ENCODE data around the gene MIEF1.
A peak's percentile ranks its signal among the peaks of the same experiment; 100 is the strongest.

MIEF1 gene

DNA sequence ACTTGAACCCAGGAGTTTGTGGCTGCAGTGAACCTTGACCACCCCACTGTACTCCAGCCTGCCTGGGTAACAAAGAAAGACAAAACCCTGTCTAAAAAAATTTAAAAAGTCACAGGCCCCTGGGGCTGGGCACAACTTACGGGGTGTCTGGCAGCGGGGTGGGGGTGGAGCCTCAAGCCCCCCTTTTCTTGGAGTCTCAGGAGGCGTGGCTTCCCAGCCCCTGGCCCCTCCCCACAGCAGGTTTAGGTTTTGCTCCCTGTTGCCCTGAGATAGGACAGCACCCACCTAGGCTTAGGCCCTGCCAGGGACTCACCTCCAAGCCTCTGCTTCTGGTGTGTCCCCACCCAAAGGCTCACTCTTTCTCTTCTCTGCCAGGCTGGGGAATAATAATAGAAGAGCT lies 22.8 kb upstream of the MIEF1 start:
- Histone ChIP-seq H3K27me3 (ENCODE audit: insufficient read depth, poor library complexity, severe bottlenecking) (no peaks in the 10 kb centered on the region), H3K27ac (replicated peaks) (no peak overlapping the region), H3K4me3 (replicated peaks; ENCODE audit: insufficient read depth, low read length) (no peak overlapping the region)
- DNase-seq (ENCODE audit: low read depth in 1 of 2, low spot score in 1 of 2), result no peak
- TF ChIP-seq GABPA (IDR thresholded peaks at IDR 0.05; ENCODE audit: low read depth), result no peak
- TF ChIP-seq, protein P1, sequence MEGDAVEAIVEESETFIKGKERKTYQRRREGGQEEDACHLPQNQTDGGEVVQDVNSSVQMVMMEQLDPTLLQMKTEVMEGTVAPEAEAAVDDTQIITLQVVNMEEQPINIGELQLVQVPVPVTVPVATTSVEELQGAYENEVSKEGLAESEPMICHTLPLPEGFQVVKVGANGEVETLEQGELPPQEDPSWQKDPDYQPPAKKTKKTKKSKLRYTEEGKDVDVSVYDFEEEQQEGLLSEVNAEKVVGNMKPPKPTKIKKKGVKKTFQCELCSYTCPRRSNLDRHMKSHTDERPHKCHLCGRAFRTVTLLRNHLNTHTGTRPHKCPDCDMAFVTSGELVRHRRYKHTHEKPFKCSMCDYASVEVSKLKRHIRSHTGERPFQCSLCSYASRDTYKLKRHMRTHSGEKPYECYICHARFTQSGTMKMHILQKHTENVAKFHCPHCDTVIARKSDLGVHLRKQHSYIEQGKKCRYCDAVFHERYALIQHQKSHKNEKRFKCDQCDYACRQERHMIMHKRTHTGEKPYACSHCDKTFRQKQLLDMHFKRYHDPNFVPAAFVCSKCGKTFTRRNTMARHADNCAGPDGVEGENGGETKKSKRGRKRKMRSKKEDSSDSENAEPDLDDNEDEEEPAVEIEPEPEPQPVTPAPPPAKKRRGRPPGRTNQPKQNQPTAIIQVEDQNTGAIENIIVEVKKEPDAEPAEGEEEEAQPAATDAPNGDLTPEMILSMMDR (IDR thresholded peaks at IDR 0.05; ENCODE audit: insufficient read depth, low read length), result no peak
- TF ChIP-seq SPI1 (IDR thresholded peaks at IDR 0.05; ENCODE audit: borderline replicate concordance, low read depth), result no peak
- TF ChIP-seq POLR2AphosphoS5 (IDR thresholded peaks at IDR 0.05; ENCODE audit: low read depth), result no peak
- TF ChIP-seq, protein P2, sequence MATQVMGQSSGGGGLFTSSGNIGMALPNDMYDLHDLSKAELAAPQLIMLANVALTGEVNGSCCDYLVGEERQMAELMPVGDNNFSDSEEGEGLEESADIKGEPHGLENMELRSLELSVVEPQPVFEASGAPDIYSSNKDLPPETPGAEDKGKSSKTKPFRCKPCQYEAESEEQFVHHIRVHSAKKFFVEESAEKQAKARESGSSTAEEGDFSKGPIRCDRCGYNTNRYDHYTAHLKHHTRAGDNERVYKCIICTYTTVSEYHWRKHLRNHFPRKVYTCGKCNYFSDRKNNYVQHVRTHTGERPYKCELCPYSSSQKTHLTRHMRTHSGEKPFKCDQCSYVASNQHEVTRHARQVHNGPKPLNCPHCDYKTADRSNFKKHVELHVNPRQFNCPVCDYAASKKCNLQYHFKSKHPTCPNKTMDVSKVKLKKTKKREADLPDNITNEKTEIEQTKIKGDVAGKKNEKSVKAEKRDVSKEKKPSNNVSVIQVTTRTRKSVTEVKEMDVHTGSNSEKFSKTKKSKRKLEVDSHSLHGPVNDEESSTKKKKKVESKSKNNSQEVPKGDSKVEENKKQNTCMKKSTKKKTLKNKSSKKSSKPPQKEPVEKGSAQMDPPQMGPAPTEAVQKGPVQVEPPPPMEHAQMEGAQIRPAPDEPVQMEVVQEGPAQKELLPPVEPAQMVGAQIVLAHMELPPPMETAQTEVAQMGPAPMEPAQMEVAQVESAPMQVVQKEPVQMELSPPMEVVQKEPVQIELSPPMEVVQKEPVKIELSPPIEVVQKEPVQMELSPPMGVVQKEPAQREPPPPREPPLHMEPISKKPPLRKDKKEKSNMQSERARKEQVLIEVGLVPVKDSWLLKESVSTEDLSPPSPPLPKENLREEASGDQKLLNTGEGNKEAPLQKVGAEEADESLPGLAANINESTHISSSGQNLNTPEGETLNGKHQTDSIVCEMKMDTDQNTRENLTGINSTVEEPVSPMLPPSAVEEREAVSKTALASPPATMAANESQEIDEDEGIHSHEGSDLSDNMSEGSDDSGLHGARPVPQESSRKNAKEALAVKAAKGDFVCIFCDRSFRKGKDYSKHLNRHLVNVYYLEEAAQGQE (IDR thresholded peaks at IDR 0.05; ENCODE audit: insufficient replicate concordance, low read depth), result no peak

- no peaks in the 10 kb centered on the region for H3K27me3 ChIP-seq (ENCODE audit: insufficient read depth, poor library complexity, severe bottlenecking)
- DNase-seq (ENCODE audit: low read depth in 1 of 2, low spot score in 1 of 2), result peak in 1 of 2 experiments; percentile 49
- peak overlapping the region; percentile 12; the same call in 1 of the 2 replicates for H3K27ac ChIP-seq (replicated peaks)
- no peak overlapping the region for H3K4me3 ChIP-seq (replicated peaks; ENCODE audit: insufficient read depth, low read length)
- TF ChIP-seq, protein P1 (IDR thresholded peaks at IDR 0.05; ENCODE audit: insufficient read depth, low read length), result no peak
- no peak for TF ChIP-seq SPI1 (IDR thresholded peaks at IDR 0.05; ENCODE audit: borderline replicate concordance, low read depth)
- no peak for TF ChIP-seq GABPA (IDR thresholded peaks at IDR 0.05; ENCODE audit: low read depth)
- TF ChIP-seq POLR2AphosphoS5 (IDR thresholded peaks at IDR 0.05; ENCODE audit: low read depth), result no peak
- TF ChIP-seq, protein P2 (IDR thresholded peaks at IDR 0.05; ENCODE audit: insufficient replicate concordance, low read depth), result no peak
These were observed 21.5 kb upstream of the MIEF1 start for GRCh38 chr22:39480557-39480956.

DNA sequence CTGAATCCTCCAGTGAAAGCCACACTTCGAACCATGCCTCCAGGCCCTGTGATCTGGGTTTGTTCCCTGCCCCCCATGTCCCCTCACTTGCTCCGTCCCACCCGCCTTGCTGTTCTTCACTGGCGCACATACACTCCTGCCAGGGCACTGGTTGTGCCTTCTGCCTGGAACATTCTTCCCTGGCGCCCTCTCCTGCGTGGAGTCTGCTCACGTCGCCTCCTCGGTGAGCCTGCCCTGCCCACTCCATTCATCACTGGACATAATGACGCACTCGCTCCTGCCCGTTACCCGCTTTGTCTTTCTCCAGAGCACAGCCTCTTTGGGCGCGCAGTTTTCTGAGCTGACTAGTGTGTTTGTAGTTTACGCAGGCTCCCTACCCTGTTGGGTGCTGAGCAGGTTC lies 21.0 kb upstream of the MIEF1 start:
- TF ChIP-seq POLR2AphosphoS5 (IDR thresholded peaks at IDR 0.05; ENCODE audit: low read depth) (no peak), GABPA (IDR thresholded peaks at IDR 0.05; ENCODE audit: low read depth) (no peak), SPI1 (IDR thresholded peaks at IDR 0.05; ENCODE audit: borderline replicate concordance, low read depth) (no peak)
- TF ChIP-seq, protein P1 (IDR thresholded peaks at IDR 0.05; ENCODE audit: insufficient read depth, low read length), result no peak
- TF ChIP-seq, protein P2 (IDR thresholded peaks at IDR 0.05; ENCODE audit: insufficient replicate concordance, low read depth), result no peak
- Histone ChIP-seq H3K27ac (replicated peaks) (no peak overlapping the region), H3K27me3 (ENCODE audit: insufficient read depth, poor library complexity, severe bottlenecking) (no peaks in the 10 kb centered on the region), H3K4me3 (replicated peaks; ENCODE audit: insufficient read depth, low read length) (no peak overlapping the region)
- DNase-seq (ENCODE audit: low read depth in 1 of 2, low spot score in 1 of 2), result no peak

Data from HL-60 (cell line).